GM15510 (cell line): ENCODE results near the gene DUS1L.

Experiments used
- POLR2A ChIP-seq: IDR thresholded peaks from 3 replicates; pipeline ENCODE4 v1.6.1; 2011; ENCODE audit warnings: borderline replicate concordance; ENCODE audit not compliant: insufficient read length; ENCODE audit errors: extremely low read depth

Gene DUS1L

GRCh38 chr17:82094931-82095776 lies 29.6 kb upstream of the DUS1L start:
- TF ChIP-seq POLR2A: no peak

GRCh38 chr17:82092995-82093751 lies 27.6 kb upstream of the DUS1L start:
- no peak for TF ChIP-seq POLR2A

GRCh38 chr17:82092628-82092994 lies 27.0 kb upstream of the DUS1L start:
- TF ChIP-seq POLR2A: no peak

- no peak for TF ChIP-seq POLR2A
These were observed 26.5 kb upstream of the DUS1L start for GRCh38 chr17:82092094-82092586.

DNA sequence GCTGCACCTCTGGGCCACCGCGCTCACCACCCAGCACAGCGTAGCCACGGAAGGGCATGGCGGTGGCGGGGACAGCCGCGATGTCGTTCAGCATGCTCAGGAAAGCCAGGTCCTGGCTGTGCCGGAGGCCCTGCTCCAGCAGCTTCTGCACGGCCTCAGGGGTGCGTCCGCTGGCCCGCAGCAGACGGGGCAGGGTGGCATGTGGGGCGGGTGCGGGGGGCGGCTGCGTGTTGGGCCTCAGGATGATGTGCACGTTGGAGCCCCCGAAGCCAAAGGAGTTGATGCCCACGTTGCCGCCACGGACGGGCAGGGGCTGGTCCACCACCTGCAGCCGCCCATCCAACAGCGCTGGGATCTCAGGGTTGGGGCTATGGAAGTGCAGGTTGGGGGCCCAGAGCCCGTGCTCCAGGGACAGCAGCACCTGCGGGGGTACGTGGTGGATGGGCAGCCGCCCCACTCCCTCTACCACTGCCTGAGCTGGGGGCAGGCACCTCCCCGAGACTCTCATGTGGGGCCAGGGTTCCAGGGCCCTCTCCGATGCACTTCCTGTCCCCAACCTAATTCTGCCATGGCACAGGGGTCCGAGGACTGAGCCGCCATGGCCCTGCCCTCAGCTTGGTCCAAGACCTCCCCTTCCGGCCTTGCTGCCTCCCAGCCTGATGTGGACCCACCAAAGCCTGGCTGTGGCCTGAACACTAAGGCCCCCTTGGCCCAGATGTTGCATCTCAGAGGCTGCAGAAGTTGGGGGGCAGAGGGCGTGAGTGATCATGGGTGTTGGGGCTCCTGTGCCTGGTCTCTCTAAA lies 25.9 kb upstream of the DUS1L start:
- TF ChIP-seq POLR2A: no peak

GRCh38 chr17:82090549-82091263 lies 25.1 kb upstream of the DUS1L start:
- peak; percentile 11 for TF ChIP-seq POLR2A

DNA sequence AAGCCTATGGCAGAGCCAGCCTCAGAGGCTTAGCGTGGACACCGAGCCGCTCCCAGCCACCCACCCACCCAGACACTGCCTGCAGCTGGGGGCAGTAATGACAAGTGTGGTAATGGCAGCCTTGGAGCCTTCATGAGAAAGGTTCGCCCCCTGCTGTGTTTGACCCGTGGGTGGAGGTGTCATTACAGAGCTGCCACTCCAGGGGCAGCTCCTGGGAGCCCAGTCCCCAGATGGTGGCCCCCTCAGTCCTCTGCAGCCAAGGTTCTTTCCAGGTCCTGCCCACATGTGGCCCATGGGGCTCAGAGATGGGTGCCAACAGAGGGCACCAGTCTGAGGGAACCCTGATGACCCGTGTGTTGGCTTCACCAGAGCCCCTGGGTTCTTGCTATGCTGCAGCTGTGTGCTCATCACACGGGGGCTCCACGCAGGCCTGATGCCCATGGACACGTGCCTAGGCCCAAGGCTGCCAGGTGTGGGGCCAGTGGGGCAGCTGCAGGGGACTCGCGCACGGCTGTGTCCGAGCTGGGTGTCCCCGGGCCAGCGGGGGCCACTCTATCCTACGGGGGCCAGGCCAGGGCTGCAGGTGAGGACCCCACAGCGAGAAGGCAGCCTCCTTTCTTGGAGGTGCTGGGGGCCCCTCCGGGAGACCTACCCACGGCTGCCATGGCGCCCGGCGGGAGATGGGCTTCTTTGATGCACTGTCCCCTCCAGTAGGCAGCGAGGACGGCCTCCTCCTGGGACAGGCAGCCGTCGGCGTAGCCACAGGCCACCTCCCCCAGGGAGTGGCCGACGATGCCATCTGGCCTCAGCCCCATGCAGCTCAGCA lies 24.3 kb upstream of the DUS1L start:
- no peak for TF ChIP-seq POLR2A

DNA sequence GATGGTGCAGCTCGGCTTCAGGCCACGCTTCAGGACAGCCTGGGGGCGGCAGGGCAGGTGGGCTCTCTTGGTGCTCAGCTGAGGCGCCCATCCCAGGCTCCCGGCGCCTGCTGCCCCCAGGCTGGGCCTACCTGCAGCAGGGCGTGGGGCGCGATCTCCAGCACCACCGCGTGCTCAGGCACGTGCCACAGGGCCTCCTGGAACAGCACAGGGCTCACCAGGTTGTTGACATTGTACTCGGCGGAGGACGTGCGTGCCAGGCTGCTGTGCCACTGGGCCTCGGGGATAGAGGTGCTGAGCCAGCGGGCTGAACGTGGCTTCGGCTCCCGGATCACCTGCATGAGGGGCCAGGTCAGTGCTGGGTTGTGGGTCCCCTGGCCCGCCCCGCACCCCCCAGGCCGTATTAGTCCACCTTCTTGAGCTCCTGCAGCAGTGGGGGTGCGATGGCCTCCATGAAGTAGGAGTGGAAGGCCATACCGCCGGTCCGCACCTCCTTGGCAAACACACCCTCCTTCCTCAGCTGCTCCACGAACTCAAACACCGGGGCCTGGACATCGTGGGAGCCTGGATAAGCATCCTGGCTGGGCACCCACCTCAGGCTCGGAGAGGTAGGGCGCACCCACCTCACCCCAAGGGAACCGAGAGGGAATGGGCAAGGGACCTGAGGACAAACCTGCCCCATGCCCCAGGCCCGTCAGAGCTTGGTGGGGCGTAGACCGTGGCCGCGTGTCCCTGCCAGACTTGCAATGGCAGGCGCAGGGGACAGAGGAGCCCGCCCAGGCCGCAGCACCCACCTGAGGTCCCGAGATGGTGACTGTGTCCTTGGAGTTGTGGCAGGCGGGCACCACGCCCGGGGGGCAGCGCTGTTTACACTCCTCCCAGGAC lies 23.5 kb upstream of the DUS1L start:
- peak; percentile 26 for TF ChIP-seq POLR2A

DNA sequence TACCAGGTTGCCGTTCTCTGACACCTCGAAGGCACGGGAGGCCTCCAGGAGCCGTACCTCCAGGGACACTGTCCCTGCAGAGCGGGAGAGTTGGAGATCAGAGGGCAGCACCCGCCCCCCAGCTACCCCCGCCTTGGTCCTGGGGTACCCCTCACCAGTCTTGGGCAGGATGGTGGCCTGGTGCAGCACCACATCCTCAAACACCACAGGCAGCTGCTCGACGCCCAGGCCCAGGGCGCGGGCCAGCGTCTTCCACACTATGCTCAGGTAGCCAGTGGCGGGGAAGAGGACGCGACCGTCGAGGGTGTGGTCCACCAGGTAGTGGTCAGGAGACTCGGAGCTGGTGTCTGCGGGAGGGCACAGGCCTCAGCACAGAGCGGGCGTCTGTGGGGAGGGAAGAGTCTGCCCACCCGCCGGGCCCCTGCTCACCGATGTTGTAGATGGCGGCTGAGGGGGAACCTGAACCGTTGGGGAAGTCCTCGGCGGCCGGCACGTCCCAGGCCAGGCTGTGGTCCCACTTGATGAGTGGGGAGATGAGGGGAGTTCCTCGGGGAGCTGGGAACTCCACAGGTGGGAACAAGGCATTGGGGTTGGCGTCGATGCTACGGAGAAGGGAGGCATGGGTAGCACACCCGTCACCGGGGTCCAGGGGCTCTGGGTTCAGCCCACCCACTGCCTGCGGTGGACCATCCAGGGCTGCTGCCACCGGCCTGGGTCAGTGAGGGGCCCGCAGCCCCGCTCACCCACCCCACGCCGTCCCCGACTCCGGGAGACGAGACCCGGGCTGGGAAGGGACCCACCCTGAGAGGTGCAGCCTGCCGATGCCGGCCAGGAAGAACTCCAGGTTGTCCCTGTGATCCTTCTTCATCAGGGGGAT lies 22.6 kb upstream of the DUS1L start:
- no peak for TF ChIP-seq POLR2A

DNA sequence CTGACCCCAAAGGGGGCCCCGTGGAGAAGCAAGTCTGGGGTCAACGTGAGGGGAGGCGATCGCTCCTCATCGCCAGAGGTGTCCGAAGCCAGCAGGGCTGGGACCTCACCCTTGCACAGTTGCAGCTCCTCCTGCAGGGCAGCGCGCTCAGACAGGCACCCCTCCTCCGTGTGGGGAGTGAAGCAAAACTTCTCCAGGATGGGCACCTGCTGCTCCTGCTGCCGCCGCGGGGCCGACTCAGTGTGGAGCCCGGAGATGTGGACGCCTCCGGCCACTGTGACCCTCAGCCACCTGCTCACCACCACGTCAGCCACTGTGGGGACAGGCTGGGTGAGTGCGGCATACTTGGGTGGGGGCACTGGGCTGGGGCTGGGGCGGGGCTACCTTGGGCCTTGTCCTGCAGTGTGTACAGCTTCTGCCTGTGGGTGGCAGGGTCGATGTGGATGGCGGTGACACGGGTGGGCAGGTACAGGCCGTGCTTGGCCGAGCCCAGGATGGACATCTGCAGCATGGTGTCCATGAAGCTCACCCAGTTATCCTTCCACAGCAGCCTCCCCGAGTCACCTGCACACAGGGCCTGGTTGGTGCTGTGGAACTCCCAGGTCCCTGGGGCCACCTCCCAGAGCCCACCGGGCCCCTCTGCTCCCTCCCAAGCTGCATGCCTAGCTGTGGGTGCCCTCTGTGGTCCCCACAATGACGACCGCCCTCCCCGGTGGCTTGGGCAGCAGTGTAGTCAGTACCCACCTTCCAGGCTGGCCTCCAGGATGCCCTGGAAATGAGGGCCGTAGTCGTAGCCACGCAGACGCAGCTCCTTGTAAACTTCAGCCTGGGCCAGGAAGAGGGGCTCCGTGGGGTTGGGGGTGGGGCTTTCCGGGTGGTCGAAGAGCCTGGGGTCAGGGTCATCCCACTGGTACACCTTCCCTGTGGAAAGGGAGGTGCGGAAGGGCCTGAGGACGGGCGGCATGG lies 21.6 kb upstream of the DUS1L start:
- no peak for TF ChIP-seq POLR2A

- TF ChIP-seq POLR2A: no peak
These were observed 20.5 kb upstream of the DUS1L start for GRCh38 chr17:82085931-82086764.
